K562 (cell line): ENCODE data around the gene ZDHHC1. TPM values are rescaled to one million over a fixed set of nuclear protein-coding genes. Genes with fewer than 3 reads are reported as not detected.

Experiments
- ATAC-seq: fragments of 200-7000 bp; cut with Tn5 transposase; 3 replicates; pipeline ENCODE4 v1.9.1; 2020; ENCODE audit warnings: moderate library complexity
- BruUV-seq: library from RNA; stranded (reverse); fragments of 400-500 nt; replicated peaks from 2 replicates; lab custom pipeline; 2021; lab: Mats Ljungman, UMichigan
- CTCF ChIA-PET: fragments of 300-600 bp; formaldehyde crosslinking; extraction: SDS; loops from one replicate; lab custom pipeline; 2021; ENCODE audit warnings: low intra/inter-chr PET ratio; lab: Yijun Ruan, JAX
- POLR2A ChIA-PET: fragments of 300-600, 350-650 bp; sonication (Branson Sonifier 250); formaldehyde crosslinking; extraction: SDS; loops from one replicate; lab custom pipeline; 2021; ENCODE audit warnings: antibody characterized with exemption, inconsistent platforms; lab: Yijun Ruan, JAX
- DNase-seq, 4 experiments: peaks; one replicate each; pipeline versions ENCODE4 v3.0.0 to v3.0.0-alpha.2; 2011 to 2018; ENCODE audit warnings: low spot score in 3 of 4, mixed read lengths in 3 of 4; ENCODE audit errors: extremely low read depth in 1 of 4
- FAIRE-seq: peaks from 2 replicates; lab custom pipeline; 2011; peaks lifted over from hg19 to GRCh38; lab: Jason Lieb, UNC
- H2AFZ ChIP-seq: 2 replicates; pipeline ENCODE4 v1.6.0; 2011; ENCODE audit warnings: low read depth, low read length, control low read depth, inconsistent platforms
- H3K27ac ChIP-seq: fragments of 200-600 bp; 3 replicates; pipeline ENCODE4 v1.8.0; 2011; ENCODE audit warnings: low read depth, mild to moderate bottlenecking, control low read depth, inconsistent platforms, low read length, moderate library complexity, mixed read lengths; ENCODE audit errors: extremely low read depth
- H3K27me3 ChIP-seq, 2 experiments: fragments of 300-600 bp in 1 of 2; 2 replicates in 1 of 2; 3 replicates in 1 of 2; pipeline versions ENCODE4 v1.6.0 to v1.8.0; 2011; ENCODE audit warnings: inconsistent platforms in 2 of 2, low read length in 2 of 2, mild to moderate bottlenecking in 1 of 2, mixed read lengths in 1 of 2, moderate library complexity in 1 of 2; ENCODE audit not compliant: control insufficient read depth in 2 of 2, insufficient read depth in 2 of 2
- H3K36me3 ChIP-seq: fragments of 300-600 bp; 3 replicates; pipeline ENCODE4 v1.8.0; 2011; ENCODE audit warnings: mild to moderate bottlenecking, low read length, inconsistent platforms; ENCODE audit not compliant: control insufficient read depth, insufficient read depth
- H3K4me1 ChIP-seq, 2 experiments: fragments of 200-600 bp in 1 of 2; replicated peaks in 1 of 2; 2 replicates in 1 of 2; 3 replicates in 1 of 2; pipeline versions ENCODE4 v1.5.1 to v1.8.0; 2011; ENCODE audit warnings: inconsistent platforms in 2 of 2, low read length in 2 of 2, mild to moderate bottlenecking in 1 of 2, mixed read lengths in 1 of 2, moderate library complexity in 1 of 2; ENCODE audit not compliant: control insufficient read depth in 2 of 2, insufficient read depth in 2 of 2
- H3K4me2 ChIP-seq: 2 replicates; pipeline ENCODE4 v1.6.1; 2011; ENCODE audit warnings: low read length, control low read depth, inconsistent platforms, mixed read lengths; ENCODE audit not compliant: insufficient read depth
- H3K4me3 ChIP-seq: fragments of 200-600 bp; sonication (generic), shearing (Covaris generic); 2 replicates; pipeline ENCODE4 v1.5.1; 2016; ENCODE audit warnings: control low read depth, inconsistent platforms
- H3K79me2 ChIP-seq: fragments of 200-600 bp; 3 replicates; pipeline ENCODE4 v1.8.0; 2011; ENCODE audit warnings: low read length, inconsistent platforms; ENCODE audit not compliant: control insufficient read depth, insufficient read depth
- H3K9ac ChIP-seq, 2 experiments: 2 replicates each; pipeline versions ENCODE4 v1.6.0 to v1.6.1; 2011; ENCODE audit warnings: low read depth in 2 of 2, low read length in 2 of 2, control low read depth in 1 of 2, inconsistent platforms in 1 of 2, mild to moderate bottlenecking in 1 of 2, mixed read lengths in 1 of 2; ENCODE audit not compliant: insufficient read depth in 1 of 2
- H3K9me1 ChIP-seq: one replicate; pipeline ENCODE4 v1.6.0; 2011; ENCODE audit warnings: inconsistent platforms, mild to moderate bottlenecking, low read length, moderate library complexity; ENCODE audit not compliant: control insufficient read depth, insufficient read depth
- H3K9me3 ChIP-seq: replicated peaks from 2 replicates; pipeline ENCODE4 v1.5.1; 2011; ENCODE audit warnings: low read depth, low read length, inconsistent platforms; ENCODE audit not compliant: control insufficient read depth, insufficient read depth
- H4K20me1 ChIP-seq: replicated peaks from 2 replicates; pipeline ENCODE4 v1.6.1; 2011; ENCODE audit warnings: low read length, inconsistent platforms, mixed read lengths; ENCODE audit not compliant: control insufficient read depth, insufficient read depth
- AFF1 ChIP-seq, 2 experiments: fragments of 450-650 bp; IDR thresholded peaks; 2 replicates each; pipeline ENCODE4 v1.6.1; 2018; ENCODE audit warnings: mild to moderate bottlenecking in 2 of 2, low read depth in 1 of 2; ENCODE audit not compliant: partially characterized antibody in 2 of 2
- ETV1 ChIP-seq: fragments of 450-650 bp; conservative IDR thresholded peaks from 2 replicates; pipeline ENCODE4 v1.6.1; 2016; ENCODE audit warnings: missing genetic modification characterization, control low read depth, low read depth, missing compliant biosample characterization
- MTA2 ChIP-seq: fragments of 450-650 bp; IDR thresholded peaks from 2 replicates; pipeline ENCODE4 v1.6.1; 2016; ENCODE audit warnings: low read depth
- RBM25 ChIP-seq: fragments of 200-400 bp; formaldehyde crosslinking; IDR thresholded peaks from 2 replicates; pipeline ENCODE4 v1.6.1; 2018; ENCODE audit warnings: low read length, low read depth, moderate library complexity; ENCODE audit not compliant: severe bottlenecking
- WGBS: fragments of 100-300 bp; shearing (Covaris generic); methylation state at CpG from one replicate; pipeline ENCODE4 v1.1.6; 2016; ENCODE audit warnings: low coverage, mixed read lengths; ENCODE audit not compliant: insufficient coverage; ENCODE audit errors: missing lambda C conversion rate; 5-methylcytosine and 5-hydroxymethylcytosine counted together
- in situ Hi-C: fragments of 300-500 bp; cut with MboI; formaldehyde crosslinking; loops from 4 replicates; pipeline ENCODE4 v1.15.0; 2018; ENCODE audit warnings: inconsistent platforms, mixed read lengths
- intact Hi-C: fragments of 100-400 bp; cut with micrococcal nuclease; formaldehyde crosslinking; loops from 2 replicates; pipeline ENCODE4 v1.14.2; 2022
- polyA plus RNA-seq, 8 experiments: library from polyadenylated mRNA; depleted of rRNA in 4 of 8; stranded (reverse) in 5 of 8; unstranded in 3 of 8; fragments of >200 nt; fragmentation: Nextera tagmentation in 2 of 8; fragmentation: Illumina TruSeq in 1 of 8; extraction: Ambion mirVana in 2 of 8; extraction: Trizol in 1 of 8; gene quantifications; 2 replicates each; pipeline versions ENCODE4 v1.2.1 to v1.2.3, GENCODE V29; 2011 to 2014; ENCODE audit warnings: inconsistent platforms in 1 of 8, missing spikeins in 1 of 8
- total RNA-seq, 7 experiments: library from RNA; depleted of rRNA in 6 of 7; stranded (reverse); fragments of >200 nt in 6 of 7; fragmentation: Illumina TruSeq in 2 of 7; extraction: Trizol in 2 of 7; gene quantifications; 2 replicates each; pipeline versions ENCODE4 v1.2.1 to v1.2.3, GENCODE V29; 2011 to 2021; ENCODE audit warnings: low replicate concordance in 1 of 7

The ZDHHC1 gene
- total and polyA plus RNA-seq, 9 of the 15 experiments (the other 6 are each of a cell fraction or from before 2014, with no cell fraction given): 0.06 to 0.77 (median 0.25) TPM; not detected in 4

- 1% methylated on average over 3 of the region's 3 CpGs for WGBS
- no peak for TF ChIP-seq MTA2
- no peak for TF ChIP-seq AFF1 (IDR thresholded peaks at IDR 0.05; ENCODE audit: low read depth in 1 of 2, partially characterized antibody in 2 of 2)
- TF ChIP-seq RBM25: no peak
- TF ChIP-seq ETV1 (tag): no peak
- ATAC-seq: no peak
- Histone ChIP-seq H3K27ac (no peak overlapping the region), H4K20me1 (0 out of 2 replicates have a peak, but pooled peaks cover 4% of the 10 kb centered on the region), H3K9ac (no peak overlapping the region), H3K27me3 (peaks cover 47 to 88% of the 10 kb centered on the region in 2 experiments), H2AFZ (no peak overlapping the region), H3K79me2 (no peaks in the 10 kb centered on the region), H3K4me2 (no peak overlapping the region), H3K36me3 (no peaks in the 10 kb centered on the region), H3K4me1 (peaks cover 0 to 7% of the 10 kb centered on the region in 2 experiments; a peak in 2 of 5 replicates), H3K9me1 (no peaks in the 10 kb centered on the region), H3K4me3 (no peak overlapping the region), H3K9me3 (no peaks in the 10 kb centered on the region)
- ChIA-PET POLR2A (interaction anchor here (0.7 kb wide), 1 partner anchor 475 kb away, joined by 3 read pairs; no protein-coding TSS in a partner anchor), CTCF (no interaction called here)
- intact Hi-C loops (loop anchor here (10.0 kb wide), 1 partner anchor 47 kb away; no protein-coding TSS in a partner anchor), in situ Hi-C loops (loop anchor here (25.0 kb wide), 1 partner anchor 449 kb away; the partner anchor contains the start of gene CES3)
- no peak for DNase-seq
- FAIRE-seq: no peak
- BruUV-seq: no TSS peak
Observed at GRCh38 chr16:67411339-67411738, 4.9 kb downstream of the ZDHHC1 start.
